ENCODE results near the gene RBPJ. TPM values are rescaled to one million over a fixed set of nuclear protein-coding genes. Genes with fewer than 3 reads are reported as not detected.

The RBPJ gene
- total and polyA plus RNA-seq, 2 of the 8 experiments (the other 6 are each of a cell fraction or from before 2014, with no cell fraction given) = 65.5 to 217 TPM

- no peak for TF ChIP-seq CHD2 (IDR thresholded peaks at IDR 0.05; ENCODE audit: low read length)
- TF ChIP-seq, protein P1, sequence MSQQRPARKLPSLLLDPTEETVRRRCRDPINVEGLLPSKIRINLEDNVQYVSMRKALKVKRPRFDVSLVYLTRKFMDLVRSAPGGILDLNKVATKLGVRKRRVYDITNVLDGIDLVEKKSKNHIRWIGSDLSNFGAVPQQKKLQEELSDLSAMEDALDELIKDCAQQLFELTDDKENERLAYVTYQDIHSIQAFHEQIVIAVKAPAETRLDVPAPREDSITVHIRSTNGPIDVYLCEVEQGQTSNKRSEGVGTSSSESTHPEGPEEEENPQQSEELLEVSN (IDR thresholded peaks at IDR 0.05) = no peak
- no peak for TF ChIP-seq HDAC2 (IDR thresholded peaks at IDR 0.05; ENCODE audit: borderline replicate concordance in 1 of 2, low read depth in 2 of 2, low read length in 2 of 2)
- no peak for TF ChIP-seq BRCA1 (IDR thresholded peaks at IDR 0.05; ENCODE audit: low read depth, low read length)
Measured at GRCh38 chr4:26404743-26405206, 84.0 kb downstream of the RBPJ start (continued).

Data from H1 (cell line).